Left lobe of liver (tissue), 2 donors: Measurements from ENCODE around the gene EHD3. TPM values are rescaled to one million over a fixed set of nuclear protein-coding genes. Genes with fewer than 3 reads are reported as not detected.

Source experiments
- ATAC-seq: fragments of 200-7000 bp; cut with Tn5 transposase; one replicate; pipeline ENCODE4 v1.9.1; 2020; ENCODE audit warnings: mild to moderate bottlenecking, moderate library complexity
- DNase-seq: peaks from one replicate; pipeline ENCODE4 v3.0.0-alpha.2; 2020; ENCODE audit warnings: low spot score
- total RNA-seq: library from RNA; stranded (reverse); gene quantifications from one replicate; pipeline ENCODE4 v1.2.1, GENCODE V29; 2021
- donor health status: DM: no; HTN: no; CAD: no; lungs with moderate emphysema.
- donor health status: DM: no; HTN: yes; CAD: no.

Gene EHD3
- total RNA-seq, 1 donor from 2014 or later = 10.6 TPM

DNA sequence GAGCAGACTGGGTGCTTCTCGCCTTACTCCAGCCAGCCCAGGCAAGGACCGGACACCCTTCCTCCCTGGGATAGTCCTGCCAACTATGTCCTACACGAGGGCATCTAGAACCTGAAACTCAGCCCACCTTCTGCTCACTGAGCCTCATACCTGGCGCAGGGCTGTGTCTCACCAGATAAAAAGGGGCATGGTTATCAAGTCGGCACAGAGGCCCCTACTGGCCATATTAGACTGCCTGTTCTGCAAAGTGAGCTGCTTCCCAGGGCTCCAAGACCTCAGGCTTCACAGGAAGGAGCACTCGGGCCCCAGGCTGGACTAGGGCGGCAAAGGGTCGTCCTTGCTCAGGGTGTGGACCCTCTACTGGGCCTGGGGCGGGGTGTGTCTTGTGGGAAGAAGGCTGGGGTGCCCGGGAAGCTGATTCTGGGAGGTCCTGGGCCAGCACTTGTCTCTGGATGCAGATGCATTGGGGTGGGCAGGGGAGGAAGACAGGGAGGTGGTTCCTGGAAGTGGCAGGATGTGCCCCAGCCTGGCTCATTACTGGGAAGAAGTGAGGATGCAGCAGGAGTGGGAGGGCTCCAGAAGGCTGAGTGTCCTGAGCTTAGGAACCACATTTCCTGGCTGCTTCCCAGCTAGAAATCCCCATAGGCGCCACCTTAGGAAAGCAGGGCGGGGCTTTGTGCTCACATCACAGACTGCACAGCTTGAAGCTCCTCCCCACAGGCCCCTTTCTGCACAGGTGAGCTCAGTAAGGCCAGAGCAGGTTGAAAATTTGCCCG is 19.6 kb downstream of the EHD3 start:
- ATAC-seq (no peak), DNase-seq (no peak)

DNA sequence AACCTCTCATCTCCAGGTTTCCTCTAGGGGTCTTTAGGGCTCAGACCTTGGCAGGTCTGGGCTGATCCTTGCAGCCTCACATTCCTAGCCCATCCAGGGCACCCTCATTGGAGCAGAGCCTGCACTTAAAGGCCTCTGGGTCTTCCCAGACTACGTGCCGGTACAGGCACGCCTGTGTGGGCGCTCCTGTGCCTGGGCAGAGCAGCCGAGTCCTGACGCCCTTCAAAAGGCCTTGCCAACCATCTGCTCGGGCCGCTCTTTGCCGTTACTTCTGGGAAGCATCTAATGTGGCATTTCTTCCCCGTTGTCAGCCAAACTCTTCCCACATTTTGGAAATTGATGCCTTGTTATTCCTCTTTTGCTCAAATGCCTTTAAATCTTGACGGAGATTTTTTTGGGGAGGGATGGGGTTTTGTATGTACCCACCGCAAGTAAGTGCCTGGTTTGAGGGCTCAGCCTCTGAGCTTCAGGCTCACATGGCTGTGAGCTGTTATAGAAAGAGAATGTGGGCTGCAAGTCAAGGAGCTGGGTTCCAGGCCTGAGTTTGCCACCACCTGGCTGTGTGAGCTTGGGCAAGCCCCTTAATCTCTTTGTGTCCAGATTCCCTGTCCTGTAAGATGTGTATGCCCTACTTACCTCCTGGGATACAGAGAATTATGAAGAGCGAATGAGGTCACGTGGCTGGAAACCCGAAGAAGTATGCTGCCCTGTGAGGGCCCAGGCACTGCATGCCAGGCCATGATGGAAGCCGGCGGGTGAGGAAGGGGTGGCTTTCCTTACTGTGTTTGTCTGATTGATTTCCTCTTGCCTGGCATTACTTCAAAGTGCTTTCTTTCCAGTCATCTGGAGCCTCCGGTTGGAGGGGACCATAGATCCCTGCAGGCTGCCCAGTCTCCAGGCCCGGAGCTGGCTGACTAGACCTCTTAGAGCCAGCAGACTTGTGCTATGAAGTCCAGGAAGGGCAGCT is 20.6 kb downstream of the EHD3 start:
- ATAC-seq (no peak), DNase-seq (no peak)

DNA sequence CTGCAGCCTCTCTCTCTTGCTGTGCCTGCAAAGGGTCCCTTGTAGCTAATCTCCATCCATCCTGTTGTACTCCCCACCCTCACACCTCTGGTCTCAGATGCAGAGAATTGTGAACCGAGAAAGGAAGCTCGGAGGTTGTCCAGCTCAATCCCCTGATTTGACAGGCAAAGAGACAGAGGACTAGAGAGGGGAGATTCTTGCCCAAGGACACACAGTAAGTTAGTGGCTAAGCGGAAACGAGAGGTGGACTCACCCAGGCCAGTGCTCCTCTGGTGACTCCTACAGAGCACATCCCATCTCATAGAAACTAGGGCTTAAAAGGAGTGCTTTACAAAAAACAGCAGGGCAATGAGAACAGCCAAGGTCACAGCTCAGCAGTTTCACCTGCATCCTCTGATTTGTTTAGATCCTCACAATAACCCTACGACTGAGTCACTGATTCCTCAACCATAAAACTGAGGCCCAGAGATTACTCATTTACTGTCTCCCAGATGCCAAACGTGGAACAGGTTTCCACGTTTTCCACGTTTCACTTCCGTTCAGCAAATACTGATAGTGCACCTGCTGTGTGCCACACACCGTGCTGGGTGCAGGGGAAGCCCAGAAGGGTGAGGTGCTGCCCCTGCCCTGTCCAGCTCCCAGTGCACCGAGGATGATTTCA is 22.1 kb downstream of the EHD3 start:
- DNase-seq (no peak), ATAC-seq (no peak)

DNA sequence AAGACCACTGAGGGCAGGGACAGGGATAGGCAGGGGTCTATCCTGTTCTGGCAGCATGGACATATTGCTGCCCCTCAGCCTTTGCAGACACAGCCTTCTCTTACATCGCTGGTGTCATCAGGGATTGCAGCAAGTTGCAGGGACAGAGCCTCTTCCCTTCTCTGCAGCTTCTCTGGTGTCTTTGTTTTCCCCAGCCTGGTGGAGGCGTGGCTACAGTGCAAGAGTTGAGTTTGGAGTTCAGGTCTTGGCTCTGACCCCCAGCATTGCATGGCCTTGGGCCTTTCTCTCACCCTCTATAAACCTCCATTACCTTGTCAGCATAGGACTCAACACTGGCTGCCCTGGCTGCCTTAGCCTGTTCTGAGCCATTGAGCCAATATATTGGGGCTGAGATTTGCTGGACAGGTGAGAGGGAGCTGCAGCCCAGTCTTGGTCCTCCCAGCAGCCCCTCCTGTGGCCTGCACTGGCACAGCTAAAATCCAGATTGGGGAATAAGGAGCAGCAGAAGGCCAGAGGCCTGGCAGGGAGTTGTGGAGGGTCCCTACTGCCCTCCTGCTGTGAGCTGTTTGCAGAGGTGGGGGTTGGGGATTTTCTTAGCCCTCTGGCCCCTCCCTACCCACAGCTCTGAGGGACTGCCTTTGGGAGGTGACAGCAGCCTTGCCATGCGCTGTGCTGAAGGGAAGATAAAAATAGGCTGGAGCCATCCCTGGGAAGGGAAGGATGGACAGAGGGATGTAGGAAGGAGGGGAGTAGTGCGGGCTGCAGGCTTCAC is 22.8 kb downstream of the EHD3 start:
- ATAC-seq (no peak), DNase-seq (no peak)

DNA sequence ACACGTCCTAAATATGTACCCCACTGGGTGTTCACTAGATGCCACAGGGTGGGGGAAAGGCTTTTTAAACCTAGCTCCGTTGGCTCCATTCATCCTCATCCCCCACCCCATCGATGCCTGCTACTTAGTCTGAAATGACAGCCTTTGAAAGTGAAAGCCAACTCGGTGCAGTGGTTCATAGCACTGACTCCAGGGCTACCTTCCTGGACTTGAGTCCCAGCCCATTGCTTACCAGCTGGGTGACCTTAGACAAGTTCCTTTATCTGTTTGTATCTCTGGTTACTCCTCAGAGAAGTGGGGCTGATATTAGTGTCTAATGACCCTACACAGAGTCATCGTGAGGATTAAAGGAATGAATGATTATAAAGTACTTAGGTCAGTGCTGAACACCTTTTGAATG is 24.4 kb downstream of the EHD3 start:
- ATAC-seq (no peak), DNase-seq (no peak)

DNA sequence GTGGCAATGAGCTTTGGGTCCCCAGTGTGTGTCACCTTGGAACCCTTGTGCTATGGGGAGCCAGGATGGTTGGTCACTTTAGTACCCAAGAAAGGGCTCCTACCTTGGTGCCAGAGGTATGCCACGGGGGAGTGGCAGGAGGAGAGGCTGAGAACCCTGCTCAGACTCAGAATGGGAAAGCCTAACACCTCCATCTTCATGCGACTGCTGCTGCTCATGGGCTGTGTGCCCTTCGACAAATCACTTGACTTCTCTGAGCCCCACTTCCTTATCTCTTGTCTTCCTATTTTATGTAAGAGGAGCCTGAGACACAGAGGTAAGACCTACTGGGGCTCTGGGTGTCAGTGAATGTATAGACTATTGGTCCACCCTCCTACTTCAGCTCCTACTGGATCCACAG is 25.1 kb downstream of the EHD3 start:
- DNase-seq (no peak), ATAC-seq (no peak)

DNA sequence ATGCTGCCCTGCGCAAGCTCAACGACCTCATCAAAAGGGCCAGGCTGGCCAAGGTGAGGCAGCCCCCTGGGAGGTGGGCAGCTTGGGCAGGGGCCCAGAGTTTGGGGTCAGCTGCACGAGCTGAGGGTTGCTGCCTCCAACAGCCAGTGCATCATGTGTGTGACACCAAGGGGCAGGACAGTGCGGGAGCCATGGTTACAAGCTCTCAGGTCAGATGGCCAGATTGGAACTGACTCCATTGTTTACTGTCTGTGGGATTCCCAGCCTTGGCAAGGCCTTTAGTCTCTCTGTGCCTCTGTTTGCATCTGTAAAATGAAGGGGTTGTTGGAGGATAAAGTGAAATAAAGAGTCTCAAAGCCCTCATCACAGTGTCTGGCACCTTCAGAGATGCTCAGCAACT is 26.9 kb downstream of the EHD3 start:
- ATAC-seq = no peak

DNA sequence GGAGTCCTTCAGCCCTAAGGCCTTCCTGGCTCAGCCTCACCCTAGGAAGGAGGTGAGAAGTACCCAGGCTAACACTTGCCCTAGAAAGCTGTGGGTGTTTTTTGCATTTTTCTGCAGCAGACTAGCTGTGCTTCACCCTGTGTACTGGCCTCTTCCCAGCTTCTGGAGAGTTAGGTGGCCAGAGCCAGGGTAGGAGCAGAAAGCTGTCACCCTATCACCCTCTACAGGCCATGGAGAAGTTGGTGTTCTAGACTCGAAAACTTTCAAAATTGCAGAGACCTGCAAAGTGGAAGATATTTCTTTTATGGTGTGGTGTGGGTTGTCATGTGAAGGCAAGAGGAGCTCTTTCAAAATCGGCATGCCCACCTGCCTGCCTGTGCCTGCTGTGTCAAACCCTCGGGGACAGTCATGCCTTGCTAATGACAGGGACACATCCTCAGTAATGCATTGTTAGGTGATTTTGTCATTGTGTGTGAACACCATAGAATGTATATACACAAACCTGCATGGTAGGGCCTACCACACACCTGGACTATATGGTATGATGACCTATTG is 29.8 kb downstream of the EHD3 start:
- no peak for DNase-seq
- peak; percentile 26 for ATAC-seq

More for the DNA sequence above, 26.9 kb downstream of the EHD3 start:
- no peak for DNase-seq

DNA sequence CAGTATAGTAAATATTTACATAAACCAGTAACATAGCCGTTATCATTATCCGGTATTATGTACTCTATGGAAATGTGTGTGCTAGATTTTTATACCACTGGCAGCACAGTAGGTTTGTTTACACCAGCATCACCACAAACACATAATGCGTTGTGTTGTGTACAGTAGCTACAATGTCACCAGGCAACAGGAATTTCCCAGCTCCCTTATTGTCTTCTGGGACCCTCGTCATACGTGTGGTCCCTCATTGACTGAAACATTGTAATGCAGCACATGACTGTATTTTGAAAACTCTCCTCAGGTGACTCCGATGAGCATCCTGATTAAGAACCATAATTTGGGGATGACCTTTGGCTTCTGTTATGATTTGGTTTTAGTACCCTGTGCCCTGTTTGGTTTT is 31.3 kb downstream of the EHD3 start:
- DNase-seq (no peak), ATAC-seq (no peak)

DNA sequence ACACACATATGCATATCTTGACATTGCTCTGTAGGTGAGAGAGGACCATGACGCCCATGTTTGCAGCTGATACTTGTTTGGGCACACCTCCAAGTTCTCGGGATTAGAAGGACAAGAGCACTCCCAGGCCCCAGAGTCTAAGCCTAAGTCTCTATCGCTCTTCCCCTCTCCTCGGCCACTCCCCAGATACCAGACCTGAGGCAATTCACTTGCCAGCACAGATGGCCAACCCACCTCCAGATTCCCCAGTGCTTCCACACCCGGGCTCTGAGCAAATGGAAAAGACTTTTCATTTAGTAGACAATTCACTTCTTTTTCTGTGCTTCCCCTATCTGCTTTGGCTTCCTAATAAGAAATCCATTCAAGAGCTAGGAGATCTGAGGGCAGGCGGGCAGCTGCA is 32.9 kb downstream of the EHD3 start:
- no peak for DNase-seq
- no peak for ATAC-seq

DNA sequence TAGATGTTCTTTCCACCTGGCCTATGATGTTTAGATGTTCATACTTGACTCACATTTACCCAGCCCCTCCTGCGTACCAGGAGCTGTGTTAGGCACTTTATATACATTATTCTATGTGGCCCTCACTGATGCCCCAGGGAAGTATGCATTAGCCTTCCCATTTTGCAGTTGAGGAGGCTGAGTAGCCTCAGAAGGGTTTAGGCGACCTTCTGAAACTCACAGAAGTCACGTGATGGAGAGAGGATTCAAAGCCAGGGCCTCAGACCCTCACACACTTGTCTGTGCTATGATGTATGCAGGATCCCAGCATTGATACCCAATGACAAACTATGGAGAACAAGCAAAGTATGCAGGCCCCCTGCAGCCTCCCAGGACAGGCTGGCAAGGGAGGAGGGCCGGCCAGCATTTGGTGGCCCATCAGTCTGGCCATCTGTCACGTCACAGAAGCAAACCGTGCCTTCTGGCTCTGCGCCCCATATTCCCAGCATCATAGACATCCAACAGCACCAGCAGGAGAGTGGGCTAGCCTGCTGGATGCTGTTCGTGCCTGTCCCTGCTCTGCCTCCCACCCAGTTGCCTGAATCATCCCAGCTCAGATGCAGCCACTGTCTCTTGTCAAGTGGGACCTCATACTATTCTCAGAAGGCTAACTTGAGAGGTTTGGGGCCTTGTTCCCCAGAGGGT is 33.6 kb downstream of the EHD3 start:
- ATAC-seq (no peak), DNase-seq (no peak)

DNA sequence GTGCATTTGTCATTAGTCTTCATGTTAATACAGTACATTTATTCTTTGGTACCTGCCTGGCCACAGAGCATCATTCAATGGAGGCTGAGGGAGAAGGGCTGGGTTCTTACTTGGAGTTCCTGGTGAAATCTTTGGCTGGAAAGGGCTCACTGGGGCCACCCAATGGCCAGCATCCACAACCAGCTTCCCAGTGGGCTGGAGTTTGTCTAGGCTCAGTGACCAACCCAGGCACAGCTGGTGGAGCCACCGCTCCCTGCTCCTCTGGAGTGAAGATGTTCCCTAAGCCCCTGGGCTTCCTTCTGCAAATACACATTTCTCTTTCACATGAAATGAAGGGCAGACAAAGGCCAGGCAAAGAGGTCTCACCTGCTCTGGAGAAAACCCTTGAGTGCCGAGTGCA is 34.4 kb downstream of the EHD3 start:
- ATAC-seq = no peak
- no peak for DNase-seq

DNA sequence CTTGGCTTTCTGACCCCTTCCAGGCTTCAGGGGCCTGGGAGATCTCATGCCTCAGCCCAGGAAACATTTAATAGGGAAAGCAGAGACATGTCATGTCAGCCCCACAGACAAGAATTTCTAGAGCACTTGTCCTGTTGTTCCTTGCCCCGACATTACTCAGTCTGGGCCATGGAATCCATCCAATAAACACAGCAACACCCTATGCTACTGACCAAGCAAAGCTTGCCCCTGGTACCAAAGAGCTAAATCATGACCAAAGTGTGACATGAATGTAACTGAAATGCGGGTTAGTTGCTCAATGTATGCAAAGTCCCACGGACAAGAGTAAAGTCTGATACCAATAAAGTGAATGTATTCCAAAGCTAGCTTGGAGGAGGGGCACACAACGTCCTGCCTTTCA is 35.1 kb downstream of the EHD3 start:
- peak; percentile 10 for ATAC-seq
- no peak for DNase-seq

DNA sequence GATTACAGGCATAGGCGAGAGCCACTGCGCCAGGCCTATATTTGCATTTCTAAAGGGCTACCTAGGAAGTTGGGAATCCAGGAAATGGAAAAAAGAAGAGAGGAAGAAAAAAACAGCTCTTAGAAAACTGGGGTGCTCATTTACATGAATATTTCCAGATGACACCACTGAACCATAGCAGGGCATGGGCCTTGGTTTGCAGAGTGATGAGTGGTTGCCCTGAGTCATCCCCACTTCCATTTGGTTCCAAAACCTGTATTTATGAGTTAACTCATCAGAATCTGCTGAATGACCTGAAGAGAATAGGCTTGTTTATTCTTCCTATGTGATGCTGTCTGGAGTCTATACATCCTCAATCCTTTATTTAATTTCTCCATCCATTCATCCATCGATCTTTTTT is 36.2 kb downstream of the EHD3 start:
- no peak for DNase-seq
- no peak for ATAC-seq

DNA sequence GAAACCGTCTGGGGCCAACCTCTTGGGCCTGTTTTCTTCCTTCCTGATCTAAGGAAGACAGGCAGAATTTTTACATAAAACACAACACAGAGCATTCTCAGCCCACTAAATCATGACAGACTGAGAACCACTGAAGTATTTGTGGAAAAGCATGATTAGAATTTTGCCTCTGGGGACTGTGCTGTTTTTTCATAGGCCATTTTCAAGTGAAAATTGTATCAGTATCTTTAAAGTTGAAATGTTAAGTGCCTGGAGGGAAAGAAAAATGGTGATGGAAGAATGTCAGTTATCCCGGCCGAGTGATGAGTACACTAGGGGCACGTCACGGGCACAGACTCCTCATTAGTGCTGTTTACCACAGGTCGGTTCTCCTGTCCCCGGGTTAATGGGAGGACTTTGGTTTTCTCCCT is 36.9 kb downstream of the EHD3 start:
- no peak for DNase-seq
- ATAC-seq = no peak

DNA sequence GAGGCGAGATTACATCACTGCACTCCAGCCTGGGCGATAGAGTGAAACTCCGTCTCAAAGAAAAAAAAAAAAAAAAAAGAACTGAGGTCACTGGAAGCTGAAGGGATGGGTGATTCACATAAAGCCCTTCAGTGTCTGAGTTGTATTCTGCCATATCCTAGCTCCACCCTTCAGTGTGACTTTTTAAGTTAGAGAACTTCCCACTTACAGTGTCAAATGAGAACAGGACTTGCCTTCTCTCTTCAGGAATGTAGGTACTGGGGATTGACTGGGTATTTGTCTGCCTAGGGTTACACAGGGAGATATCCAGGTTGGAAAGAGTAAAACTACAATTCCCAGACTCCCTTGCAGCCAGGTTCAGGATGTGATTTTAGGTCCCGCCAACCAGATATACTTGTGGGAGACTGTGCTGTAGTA is 37.9 kb downstream of the EHD3 start:
- DNase-seq (no peak), ATAC-seq (no peak)

DNA sequence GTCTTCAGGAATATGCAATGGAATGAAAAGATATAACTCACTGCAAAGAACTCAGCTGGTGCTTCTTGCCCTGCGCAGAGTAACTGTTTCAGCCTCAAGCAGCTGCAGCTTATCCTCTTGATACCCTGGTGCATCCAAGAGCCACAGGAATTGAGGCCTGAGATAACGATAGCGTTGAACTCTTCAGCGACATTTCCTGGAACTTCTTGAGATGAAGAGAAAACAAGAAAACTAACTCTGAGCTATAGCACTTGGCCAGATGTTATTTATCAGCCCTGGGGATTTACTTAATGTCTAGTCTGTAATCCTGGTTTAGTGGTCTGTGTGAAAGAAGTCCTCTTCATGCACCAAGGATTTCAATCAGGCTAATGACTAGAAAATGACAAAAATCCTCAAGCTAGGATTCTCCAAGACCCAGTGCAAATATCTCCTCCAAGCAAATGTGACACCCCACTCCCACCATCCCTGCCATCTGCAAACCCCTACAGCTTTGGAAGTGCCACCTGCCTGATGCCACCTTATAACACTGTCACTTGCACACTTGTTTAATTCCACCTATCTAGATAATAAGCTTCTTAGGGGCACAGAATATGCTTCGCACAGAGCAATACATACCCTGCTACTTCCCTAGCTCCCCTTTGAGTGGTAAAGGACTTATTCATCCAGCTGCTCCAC is 40.6 kb downstream of the EHD3 start:
- ATAC-seq = peak; percentile 55
- no peak for DNase-seq

DNA sequence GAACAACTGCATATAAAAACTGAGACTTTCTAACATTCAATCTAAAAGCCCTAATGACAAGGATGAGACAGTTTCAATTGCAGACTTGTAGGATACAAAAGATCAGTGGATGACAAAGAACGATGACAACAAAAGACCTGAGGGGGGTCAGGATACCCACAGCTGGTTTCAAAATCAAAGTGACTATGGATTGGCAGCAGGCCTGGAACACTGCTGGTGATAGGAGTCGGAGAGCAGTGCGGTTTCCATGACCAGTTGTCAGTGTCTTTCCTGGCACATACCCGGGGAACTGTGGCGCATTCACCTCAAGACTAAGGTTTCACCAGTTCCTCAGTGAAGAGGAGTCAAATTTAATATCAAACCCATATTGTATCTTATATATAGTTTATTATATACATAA is 42.0 kb downstream of the EHD3 start:
- no peak for DNase-seq
- no peak for ATAC-seq

DNA sequence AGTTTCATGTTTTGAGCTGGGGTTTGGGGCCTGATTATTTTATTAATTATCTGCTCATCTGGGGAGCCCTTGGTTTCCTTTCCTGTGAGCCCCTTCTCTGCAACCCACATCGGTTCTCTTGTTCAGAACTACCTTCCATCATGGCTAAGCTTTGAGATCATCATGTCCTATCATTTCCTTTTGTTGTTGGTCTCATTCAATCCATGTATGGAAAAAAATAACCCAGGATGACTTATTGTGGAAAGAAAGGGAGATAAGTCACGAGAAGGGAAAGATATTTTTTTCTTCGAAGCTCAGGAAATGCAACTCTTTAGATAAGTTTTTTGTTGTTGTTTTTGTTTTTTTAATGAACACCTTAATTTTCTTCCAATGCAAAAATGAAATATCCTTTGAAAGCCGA is 43.7 kb downstream of the EHD3 start:
- DNase-seq (no peak), ATAC-seq (no peak)
